SK-N-SH (cell line): ENCODE results near the gene UNC5CL.

Experiments
- CTCF ChIP-seq: fragments of 200-600 bp; sonication (generic); IDR thresholded peaks from 2 replicates; pipeline ENCODE4 v1.6.1; 2017; ENCODE audit warnings: antibody characterized with exemption, mild to moderate bottlenecking, moderate library complexity
- POLR2AphosphoS5 ChIP-seq: IDR thresholded peaks from 2 replicates; pipeline ENCODE4 v1.6.1; 2012; ENCODE audit warnings: low read depth, low read length
- RAD21 ChIP-seq: IDR thresholded peaks from 2 replicates; pipeline ENCODE4 v1.6.1; 2012; ENCODE audit warnings: mild to moderate bottlenecking, low read length
- SIN3A ChIP-seq: IDR thresholded peaks from 2 replicates; pipeline ENCODE4 v1.6.1; 2012; ENCODE audit warnings: low read depth, mild to moderate bottlenecking, low read length, moderate library complexity, borderline replicate concordance

GRCh38 chr6:41047745-41048732 is 9.0 kb upstream of the UNC5CL start:
- TF ChIP-seq CTCF (no peak), SIN3A (no peak), RAD21 (no peak), POLR2AphosphoS5 (no peak)
